NCI-H2171 treated with DMSO at 0.1 percent for 48 hours (cell line): ENCODE measurements around the gene SLC26A2.
A peak's percentile ranks its signal among the peaks of the same experiment; 100 is the strongest.

Source experiments
- DNase-seq: peaks from one replicate; lab custom pipeline; 2025; lab: John Stamatoyannopoulos, UW

Gene SLC26A2

GRCh38 chr5:149961957-149962409 is 1.4 kb downstream of the SLC26A2 start:
- DNase-seq = no peak

GRCh38 chr5:149962601-149963300 is 2.2 kb downstream of the SLC26A2 start:
- no peak for DNase-seq

GRCh38 chr5:149963729-149964128 is 3.2 kb downstream of the SLC26A2 start:
- DNase-seq = no peak

GRCh38 chr5:149966946-149967345 is 6.4 kb downstream of the SLC26A2 start:
- no peak for DNase-seq

- no peak for DNase-seq
Measured at GRCh38 chr5:149969181-149969930, 8.8 kb downstream of the SLC26A2 start.

GRCh38 chr5:149975409-149975808 is 14.9 kb downstream of the SLC26A2 start:
- no peak for DNase-seq

GRCh38 chr5:149979896-149980295 is 19.3 kb downstream of the SLC26A2 start:
- no peak for DNase-seq

- no peak for DNase-seq
Measured at GRCh38 chr5:149981206-149981605, 20.6 kb downstream of the SLC26A2 start.

GRCh38 chr5:149982505-149982904 is 21.9 kb downstream of the SLC26A2 start:
- DNase-seq = no peak

- no peak for DNase-seq
Measured at GRCh38 chr5:149988126-149988525, 27.6 kb downstream of the SLC26A2 start.

GRCh38 chr5:149990518-149991376 is 30.2 kb downstream of the SLC26A2 start:
- DNase-seq = peak; percentile 40

- no peak for DNase-seq
Measured at GRCh38 chr5:149993471-149993870, 32.9 kb downstream of the SLC26A2 start.

- DNase-seq = no peak
Measured at GRCh38 chr5:149995385-149996204, 35.0 kb downstream of the SLC26A2 start.

- no peak for DNase-seq
Measured at GRCh38 chr5:149996205-149996890, 35.8 kb downstream of the SLC26A2 start.

GRCh38 chr5:149998281-149998680 is 37.7 kb downstream of the SLC26A2 start:
- DNase-seq = no peak

- no peak for DNase-seq
Measured at GRCh38 chr5:149999359-149999758, 38.8 kb downstream of the SLC26A2 start.

- no peak for DNase-seq
Measured at GRCh38 chr5:149999866-150000255, 39.3 kb downstream of the SLC26A2 start.

- peak; percentile 89 for DNase-seq
Measured at GRCh38 chr5:150000256-150000989, 39.9 kb downstream of the SLC26A2 start, which contains the start of the genes HMGXB3 and TIGD6. Gene HMGXB3 (plus strand): TSS chr5:150000739. CDS start chr5:150004853, 4,114 bp downstream. Gene TIGD6 (minus strand): TSS chr5:150000654. CDS start chr5:149996348, 4,306 bp downstream.

GRCh38 chr5:150000990-150001659 is 40.6 kb downstream of the SLC26A2 start:
- DNase-seq = no peak
